ENCODE results near the gene ZNF583. TPM values are rescaled to one million over a fixed set of nuclear protein-coding genes. Genes with fewer than 3 reads are reported as not detected.
A peak's percentile ranks its signal among the peaks of the same experiment; 100 is the strongest.

Gene ZNF583
- total RNA-seq, result 4.0 and 7.2 TPM in 2 replicates

DNA sequence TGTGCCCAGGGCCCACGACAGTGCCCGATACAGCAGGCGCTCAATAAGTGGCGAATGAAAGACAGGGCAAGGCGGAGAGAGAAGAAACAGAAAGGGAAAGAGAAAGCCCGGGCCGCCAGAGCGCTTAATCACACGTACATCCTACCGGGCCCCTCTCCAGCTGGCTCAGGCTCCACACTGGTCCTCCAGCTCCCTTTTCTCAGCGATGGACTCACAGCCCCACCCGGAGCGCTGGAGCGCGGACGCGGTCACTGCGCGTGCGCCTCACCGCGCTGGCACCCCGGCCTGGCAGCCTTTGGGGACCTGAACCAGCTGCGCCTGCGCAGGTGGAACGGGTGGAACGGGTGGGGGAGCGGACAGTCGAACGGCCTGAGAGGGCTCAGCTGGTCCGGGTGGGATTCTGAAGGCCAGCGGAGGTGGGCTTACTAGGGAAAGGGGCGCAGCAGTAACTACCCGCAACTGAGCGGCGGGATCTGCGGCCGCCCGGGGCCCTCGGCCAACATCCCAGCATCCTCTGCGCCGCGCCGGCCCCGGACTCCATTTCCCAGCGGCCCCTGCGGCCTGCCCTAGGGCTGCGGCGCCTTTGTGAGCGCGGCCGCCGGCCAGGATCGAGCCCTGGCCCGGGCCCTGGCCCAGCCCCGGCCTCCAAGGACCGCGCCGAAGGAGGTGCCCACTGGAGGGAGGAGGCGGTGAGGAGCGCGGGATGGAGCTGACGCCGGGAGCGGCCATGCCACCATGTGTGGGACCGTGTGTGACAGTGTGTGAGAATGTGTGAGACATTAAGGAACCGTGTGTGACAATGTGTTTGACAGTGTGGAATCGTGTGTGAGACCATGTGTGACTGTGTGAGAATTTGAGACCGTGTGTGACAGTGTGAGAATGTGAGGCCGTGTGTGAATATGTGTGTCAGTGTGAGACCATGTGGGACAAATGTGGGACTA lies at the start of gene ZNF583:
ZNF583 (plus strand) TSS at position 569 of the 941 bp plus-strand sequence. CDS start 2,783 bp downstream, outside the sequence.
- peak; percentile 86 for DNase-seq (ENCODE audit: low read depth)

DNA sequence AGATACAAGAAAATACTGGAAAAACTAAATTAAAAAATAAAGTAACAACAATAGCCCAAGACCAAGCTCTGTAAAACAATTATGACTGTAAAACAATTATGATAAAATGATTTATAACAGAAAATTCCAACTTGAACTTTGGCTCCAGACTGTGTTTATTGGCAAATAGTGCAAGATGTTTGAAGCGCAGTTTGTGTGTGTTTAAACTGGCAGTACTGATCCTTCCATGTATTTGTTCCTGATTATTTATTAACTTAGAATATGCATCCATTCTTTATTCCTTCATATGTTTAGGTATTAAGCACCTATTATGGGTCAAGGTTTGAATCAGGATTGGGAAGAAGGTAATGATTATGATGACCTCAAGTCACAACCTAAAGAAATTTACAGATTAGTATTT lies 48.6 kb upstream of the ZNF583 start:
- DNase-seq (ENCODE audit: low read depth), result no peak

GRCh38 chr19:56356944-56357343 lies 47.2 kb upstream of the ZNF583 start:
- DNase-seq (ENCODE audit: low read depth), result no peak

DNA sequence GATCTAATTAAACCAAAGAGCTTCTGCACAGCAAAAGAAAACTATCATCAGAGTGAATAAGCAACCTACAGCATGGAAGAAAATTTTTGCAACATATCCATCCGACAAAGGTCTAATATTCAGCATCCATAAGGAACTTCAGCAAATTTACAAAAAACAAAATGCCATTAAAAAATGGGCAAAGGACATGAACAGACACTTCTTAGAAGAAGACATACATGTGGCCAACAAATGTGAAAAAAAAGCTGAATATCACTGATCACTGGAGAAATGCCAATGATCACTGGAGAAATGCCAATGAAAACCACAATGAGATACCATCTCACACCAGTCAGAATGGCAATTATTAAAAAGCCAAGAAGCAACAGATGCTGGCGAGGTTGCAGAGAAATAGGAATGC lies 43.3 kb upstream of the ZNF583 start:
- DNase-seq (ENCODE audit: low read depth), result no peak

- peak; percentile 87 for DNase-seq (ENCODE audit: low read depth)
These were observed 36.1 kb upstream of the ZNF583 start for GRCh38 chr19:56367829-56368711.

GRCh38 chr19:56369886-56370676 lies 34.1 kb upstream of the ZNF583 start:
- DNase-seq (ENCODE audit: low read depth), result no peak

DNA sequence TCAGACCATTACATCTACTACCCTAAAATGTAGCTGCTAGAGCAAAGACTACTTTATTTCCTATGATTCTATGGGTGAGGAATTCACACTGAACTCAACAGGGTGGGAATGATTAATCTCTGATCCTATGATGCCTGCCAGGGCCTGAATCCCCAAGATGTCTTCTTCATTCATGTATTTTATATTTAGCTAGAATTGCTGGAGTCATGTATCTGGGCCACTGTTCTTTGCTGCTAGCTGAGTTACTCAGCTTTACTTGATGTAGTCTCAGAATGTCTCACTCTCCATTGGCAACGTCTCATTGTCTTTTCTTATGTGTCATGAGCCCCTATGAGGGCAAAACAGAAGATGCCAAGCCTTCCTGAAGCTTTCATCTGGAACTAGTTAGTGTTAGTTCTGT lies 31.9 kb upstream of the ZNF583 start:
- no peak for DNase-seq (ENCODE audit: low read depth)

- DNase-seq (ENCODE audit: low read depth), result no peak
These were observed 26.8 kb upstream of the ZNF583 start for GRCh38 chr19:56377105-56377924.

DNA sequence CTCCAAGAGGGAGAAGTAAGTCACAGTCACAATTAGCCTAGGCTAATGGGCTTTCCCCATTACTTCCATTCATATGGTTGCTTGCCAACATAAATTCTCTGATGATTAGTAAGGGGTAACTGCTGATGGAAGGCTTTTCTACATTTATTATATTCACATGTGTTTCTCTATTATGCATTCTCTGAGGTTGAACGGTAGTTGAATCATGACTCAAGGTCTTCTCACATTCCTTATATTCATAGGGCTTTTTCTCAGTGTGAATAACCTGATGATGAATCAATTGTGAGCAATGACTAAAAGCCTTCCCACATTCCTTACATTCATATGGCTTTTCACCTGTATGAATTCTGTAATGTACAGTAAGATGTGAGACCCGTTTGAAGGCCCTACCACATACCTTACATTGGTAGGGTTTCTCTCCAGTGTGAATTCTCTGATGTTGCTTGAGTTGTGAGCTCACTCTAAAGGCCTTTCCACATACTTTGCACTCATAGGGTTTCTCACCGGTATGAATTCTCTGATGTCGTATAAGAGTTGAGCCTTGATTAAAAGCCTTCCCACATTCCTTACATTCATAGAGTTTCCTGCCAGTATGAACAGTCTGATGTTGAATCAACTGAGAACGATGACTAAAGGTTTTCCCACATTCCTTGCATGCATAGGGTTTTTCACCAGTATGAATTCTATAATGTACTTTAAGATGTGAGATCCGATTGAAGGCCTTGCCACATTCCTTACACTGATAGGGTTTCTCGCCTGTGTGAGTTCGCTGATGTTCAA lies 20.1 kb upstream of the ZNF583 start:
- DNase-seq (ENCODE audit: low read depth), result no peak

DNA sequence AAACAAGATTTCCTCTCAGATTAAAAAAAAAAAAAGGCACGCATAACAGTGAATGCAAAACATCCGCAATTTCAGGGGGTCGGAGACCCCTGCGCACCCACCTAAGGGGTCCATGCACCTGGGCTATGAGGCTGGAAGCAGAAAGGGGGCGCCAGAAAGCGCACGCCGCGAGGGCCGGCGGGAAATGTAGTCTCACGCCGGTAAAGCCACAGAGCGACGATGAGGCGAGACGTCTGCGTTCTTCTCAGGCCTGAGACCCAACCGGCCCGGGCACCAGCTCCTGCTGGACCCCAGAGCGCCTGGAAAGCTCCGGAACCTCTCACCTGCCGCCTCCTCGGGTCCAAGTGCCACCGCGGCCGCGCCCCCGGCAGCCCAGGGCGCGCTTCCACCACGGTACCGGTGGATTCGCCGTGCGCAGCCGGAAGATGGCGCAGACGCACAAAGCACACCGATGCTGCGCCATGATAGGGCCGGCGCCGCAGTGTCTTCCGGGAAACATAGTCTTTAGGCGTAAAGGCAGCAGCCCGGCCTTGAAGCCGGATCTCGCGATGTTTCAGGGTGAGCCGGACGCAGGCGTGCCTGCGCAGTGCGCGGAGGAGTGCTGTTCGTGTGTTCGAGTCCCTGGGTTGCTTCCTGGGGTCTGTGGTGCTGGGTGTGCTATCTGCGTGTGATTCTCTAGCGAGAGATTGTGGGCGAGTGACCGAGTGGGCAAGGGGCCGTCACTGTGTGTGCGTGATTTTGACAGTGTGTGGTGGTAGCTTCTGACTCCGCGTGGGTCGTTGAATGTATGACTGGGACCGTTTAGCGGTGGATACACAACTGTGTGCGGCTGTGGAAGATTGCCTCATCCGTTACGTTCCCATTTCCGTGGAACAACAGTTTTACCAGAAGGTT lies 10.8 kb upstream of the ZNF583 start, which contains the start of gene ZNF582:
ZNF582 (minus strand) TSS at position 416 of the 894 bp plus-strand sequence. CDS start 1,782 bp downstream, outside the sequence.
- DNase-seq (ENCODE audit: low read depth), result peak; percentile 92

DNA sequence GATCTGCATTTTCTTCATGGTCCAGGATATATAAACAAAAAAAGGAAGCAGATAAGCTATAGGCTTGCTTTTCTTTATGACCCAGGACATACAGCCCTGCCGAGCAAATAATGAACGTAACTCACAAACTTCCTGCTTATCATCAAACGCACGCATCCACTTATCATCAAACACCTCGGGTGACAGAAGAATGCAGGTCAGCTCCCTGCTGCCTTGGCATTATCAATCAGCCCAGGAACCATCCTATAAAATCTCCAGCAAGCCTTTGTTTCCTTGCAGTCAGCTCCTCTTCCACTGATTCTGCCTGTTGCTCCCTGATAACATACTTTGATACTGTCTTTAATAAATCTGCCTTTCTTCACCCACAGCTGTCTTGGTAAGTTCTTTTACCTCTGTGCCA lies 5.3 kb upstream of the ZNF583 start:
- no peak for DNase-seq (ENCODE audit: low read depth)

- no peak for DNase-seq (ENCODE audit: low read depth)
These were observed 3.6 kb upstream of the ZNF583 start for GRCh38 chr19:56400485-56400884.

GRCh38 chr19:56403261-56403660 lies 871 bp upstream of the ZNF583 start:
- DNase-seq (ENCODE audit: low read depth), result no peak

GRCh38 chr19:56404705-56405056 lies 549 bp downstream of the ZNF583 start:
- no peak for DNase-seq (ENCODE audit: low read depth)

GRCh38 chr19:56405062-56405461 lies 930 bp downstream of the ZNF583 start:
- no peak for DNase-seq (ENCODE audit: low read depth)

DNA sequence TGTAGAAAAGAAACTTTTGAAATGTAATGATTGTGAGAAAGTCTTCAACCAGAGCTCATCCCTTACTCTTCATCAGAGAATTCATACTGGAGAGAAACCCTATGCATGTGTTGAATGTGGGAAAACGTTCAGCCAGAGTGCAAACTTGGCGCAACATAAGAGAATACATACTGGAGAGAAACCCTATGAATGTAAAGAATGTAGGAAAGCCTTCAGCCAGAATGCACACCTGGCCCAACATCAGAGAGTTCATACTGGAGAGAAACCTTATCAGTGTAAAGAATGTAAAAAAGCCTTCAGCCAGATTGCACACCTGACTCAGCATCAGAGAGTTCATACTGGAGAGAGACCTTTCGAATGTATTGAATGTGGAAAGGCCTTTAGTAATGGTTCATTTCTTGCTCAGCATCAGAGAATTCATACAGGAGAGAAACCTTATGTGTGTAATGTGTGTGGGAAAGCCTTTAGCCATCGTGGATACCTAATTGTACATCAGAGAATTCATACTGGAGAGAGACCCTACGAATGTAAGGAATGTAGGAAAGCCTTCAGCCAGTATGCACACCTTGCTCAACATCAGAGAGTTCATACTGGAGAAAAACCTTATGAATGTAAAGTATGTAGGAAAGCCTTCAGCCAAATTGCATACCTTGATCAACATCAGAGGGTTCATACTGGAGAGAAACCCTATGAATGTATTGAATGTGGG lies 19.3 kb downstream of the ZNF583 start:
- no peak for DNase-seq (ENCODE audit: low read depth)

GRCh38 chr19:56423985-56424353 lies 19.8 kb downstream of the ZNF583 start:
- no peak for DNase-seq (ENCODE audit: low read depth)

DNA sequence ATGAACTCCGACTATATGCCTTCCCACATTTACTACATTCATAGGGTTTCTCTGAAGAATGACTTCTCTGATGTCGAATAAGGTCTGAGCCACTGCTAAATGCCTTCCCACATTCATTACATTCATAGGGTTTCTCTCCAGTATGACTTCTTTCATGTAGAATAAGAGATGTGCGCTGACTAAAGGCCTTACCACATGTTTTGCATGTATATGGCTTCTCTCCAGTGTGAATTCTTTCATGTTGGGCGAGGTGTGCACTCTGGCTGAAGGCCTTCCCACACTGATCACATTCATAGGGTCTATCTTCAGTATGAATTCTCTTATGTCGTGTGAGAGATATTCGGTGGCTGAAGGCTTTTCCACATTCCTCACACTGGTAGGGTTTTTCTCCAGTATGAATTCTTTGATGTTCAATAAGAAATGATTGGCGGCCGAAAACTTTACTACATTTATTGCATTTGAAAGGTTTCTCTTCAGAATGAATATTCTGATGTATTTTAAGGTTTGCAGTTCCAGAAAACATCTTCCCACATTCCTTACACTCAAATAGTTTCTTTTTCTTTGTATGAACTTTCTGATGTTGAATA lies 37.2 kb downstream of the ZNF583 start:
- no peak for DNase-seq (ENCODE audit: low read depth)
